Right lobe of liver (tissue), 6 donors: ENCODE measurements around the gene ATP4A. TPM values are rescaled to one million over a fixed set of nuclear protein-coding genes. Genes with fewer than 3 reads are reported as not detected.

ENCODE experiments used
- ATAC-seq, 4 donors: fragments of 200-7000 bp; cut with Tn5 transposase; one replicate each; pipeline ENCODE4 v1.9.1; 2020; ENCODE audit warnings: mild to moderate bottlenecking in 4 of 4, moderate library complexity in 4 of 4
- DNase-seq, 3 donors: peaks; one replicate each; pipeline ENCODE4 v3.0.0-alpha.2; 2020
- H3K27ac ChIP-seq, 3 donors: fragments of 200-600 bp; one replicate each; pipeline ENCODE4 v1.8.0; 2022
- H3K27me3 ChIP-seq, 2 donors: fragments of 200-600 bp; one replicate each; pipeline ENCODE4 v1.8.0; 2022
- H3K36me3 ChIP-seq, 4 donors: fragments of 200-600 bp; sonication (generic) in 1 of 4; one replicate each; pipeline versions ENCODE4 v1.5.1 to v1.8.0; 2017 to 2022; ENCODE audit warnings: control low read depth in 1 of 4
- H3K4me1 ChIP-seq, 4 donors: fragments of 200-600 bp; sonication (generic) in 1 of 4; one replicate each; pipeline versions ENCODE4 v1.5.1 to v1.8.0; 2017 to 2022; ENCODE audit warnings: control low read depth in 1 of 4
- H3K4me3 ChIP-seq, 3 donors: fragments of 200-600 bp; one replicate each; pipeline ENCODE4 v1.8.0; 2022
- H3K9me3 ChIP-seq, 4 donors: fragments of 200-600 bp; sonication (generic) in 1 of 4; one replicate each; pipeline versions ENCODE4 v1.5.1 to v1.8.0; 2017 to 2022; ENCODE audit warnings: control low read depth in 1 of 4
- CTCF ChIP-seq, 4 donors: fragments of 200-600 bp in 3 of 4; fragments of 450-650 bp in 1 of 4; IDR thresholded peaks; one replicate each; pipeline versions ENCODE4 v1.5.1 to v1.8.0; 2016 to 2022; ENCODE audit warnings: antibody characterized with exemption in 4 of 4, mild to moderate bottlenecking in 2 of 4
- POLR2A ChIP-seq: fragments of 450-650 bp; IDR thresholded peaks from one replicate; pipeline ENCODE4 v1.6.1; 2017; ENCODE audit warnings: antibody characterized with exemption, mild to moderate bottlenecking
- WGBS: methylation state at CpG from one replicate; pipeline ENCODE4 v1.1.6; 2018; ENCODE audit warnings: low coverage, low lambda C conversion rate; ENCODE audit not compliant: insufficient coverage; ENCODE audit errors: missing lambda C conversion rate; 5-methylcytosine and 5-hydroxymethylcytosine counted together
- intact Hi-C, 2 donors: fragments of 100-400 bp; cut with DNase I; formaldehyde crosslinking; loops; one replicate each; pipeline versions ENCODE4 v1.11.2 to v1.14.1; 2022
- total RNA-seq, 6 experiments: library from RNA; depleted of rRNA in 2 of 6; stranded (reverse); fragments of >200 nt in 2 of 6; fragmentation: NEBNext Ultra II Directional in 3 of 6; extraction: Animal tissue kit (Norgen Biotek cat#: 25700) in 3 of 6; gene quantifications; one replicate each; pipeline versions ENCODE4 v1.1.0 to v1.2.4, GENCODE V29; 2016 to 2023
- donor health status: DM: no; HTN: yes; CAD: no.
- donor health status: DM: no; HTN: no; CAD: no.
- donor health status: DM: no; HTN: no; CAD: no.
- donor health status: DM: no; HTN: yes; CAD: no.
- donor health status: DM: no; HTN: yes; CAD: no.

The ATP4A gene
- total RNA-seq, 6 experiments from 2014 or later = 0.06 TPM; not detected in 5

GRCh38 chr19:35524181-35524837 lies 39.1 kb downstream of the ATP4A start:
- Histone ChIP-seq H3K27me3 (no peaks in the 10 kb centered on the region), H3K9me3 (no peaks in the 10 kb centered on the region)

GRCh38 chr19:35522745-35523327 lies 40.6 kb downstream of the ATP4A start:
- H3K36me3 ChIP-seq = no peaks in the 10 kb centered on the region
- WGBS = 56% methylated on average over 10 of the region's 12 CpGs
- no peak overlapping the region for H3K4me3 ChIP-seq
- no peaks in the 10 kb centered on the region for H3K4me1 ChIP-seq
- DNase-seq = no peak
- no peak for ATAC-seq
- no peak overlapping the region for H3K27ac ChIP-seq
- intact Hi-C loops = no loop called here
- H3K27me3 ChIP-seq = no peaks in the 10 kb centered on the region
- no peaks in the 10 kb centered on the region for H3K9me3 ChIP-seq
- TF ChIP-seq POLR2A (no peak), CTCF (IDR thresholded peaks at IDR 0.05) (no peak)

More at GRCh38 chr19:35524181-35524837, 39.1 kb downstream of the ATP4A start:
- no peak overlapping the region for H3K27ac ChIP-seq
- no peaks in the 10 kb centered on the region for H3K36me3 ChIP-seq
- H3K4me1 ChIP-seq = no peaks in the 10 kb centered on the region
- no peak overlapping the region for H3K4me3 ChIP-seq
- WGBS = 25% methylated on average over 7 of the region's 11 CpGs
- DNase-seq = no peak
- no peak for ATAC-seq
- TF ChIP-seq CTCF (IDR thresholded peaks at IDR 0.05) (no peak), POLR2A (no peak)
- intact Hi-C loops = no loop called here

GRCh38 chr19:35521124-35521743 lies 42.2 kb downstream of the ATP4A start:
- WGBS = 63% methylated on average over 2 of the region's 16 CpGs
- Histone ChIP-seq H3K27ac (no peak overlapping the region), H3K4me1 (no peaks in the 10 kb centered on the region), H3K27me3 (no peaks in the 10 kb centered on the region), H3K9me3 (no peaks in the 10 kb centered on the region), H3K4me3 (no peak overlapping the region), H3K36me3 (no peaks in the 10 kb centered on the region)
- no peak for ATAC-seq
- TF ChIP-seq POLR2A (no peak), CTCF (IDR thresholded peaks at IDR 0.05) (no peak)
- DNase-seq = no peak
- intact Hi-C loops = no loop called here

GRCh38 chr19:35519291-35519690 lies 44.2 kb downstream of the ATP4A start:
- Histone ChIP-seq H3K4me1 (no peaks in the 10 kb centered on the region), H3K27me3 (no peaks in the 10 kb centered on the region), H3K36me3 (no peaks in the 10 kb centered on the region), H3K4me3 (no peak overlapping the region), H3K27ac (no peak overlapping the region), H3K9me3 (no peaks in the 10 kb centered on the region)
- ATAC-seq (no peak), DNase-seq (no peak)
- intact Hi-C loops = no loop called here
- WGBS = 59% methylated on average over 7 of the region's 7 CpGs
- no peak for TF ChIP-seq CTCF (IDR thresholded peaks at IDR 0.05)
- no peak for TF ChIP-seq POLR2A
